K562 (cell line): ENCODE results near the gene CUX1. TPM values are rescaled to one million over a fixed set of nuclear protein-coding genes. Genes with fewer than 3 reads are reported as not detected.

Experiments
- HMBOX1 ChIP-seq: sonication (generic); IDR thresholded peaks from 2 replicates; pipeline ENCODE4 v1.6.1; 2016
- JUNB ChIP-seq: fragments of 450-650 bp; formaldehyde crosslinking; conservative IDR thresholded peaks from 2 replicates; pipeline ENCODE4 v1.4.0; 2020; ENCODE audit warnings: mild to moderate bottlenecking
- KDM1A ChIP-seq, 2 experiments: fragments of 450-650 bp; IDR thresholded peaks; 2 replicates each; pipeline ENCODE4 v1.6.1; 2016; ENCODE audit warnings: mild to moderate bottlenecking in 2 of 2
- NFYB ChIP-seq: IDR thresholded peaks from 2 replicates; pipeline ENCODE4 v1.6.1; 2011; ENCODE audit warnings: mild to moderate bottlenecking, moderate library complexity; ENCODE audit not compliant: insufficient read length; ENCODE audit errors: extremely low read depth
- NR2C1 ChIP-seq, 2 experiments: fragments of 450-650 bp; IDR thresholded peaks; 2 replicates each; pipeline ENCODE4 v1.6.1; 2017; ENCODE audit warnings: mild to moderate bottlenecking in 2 of 2, antibody characterized with exemption in 1 of 2, inconsistent platforms in 1 of 2, missing compliant biosample characterization in 1 of 2, missing genetic modification characterization in 1 of 2
- PHF20 ChIP-seq: fragments of 450-650 bp; IDR thresholded peaks from 2 replicates; pipeline ENCODE4 v1.6.1; 2018; ENCODE audit not compliant: partially characterized antibody
- POLR2B ChIP-seq: fragments of 450-650 bp; IDR thresholded peaks from 2 replicates; pipeline ENCODE4 v1.6.1; 2018; ENCODE audit warnings: low read depth; ENCODE audit not compliant: partially characterized antibody
- RBM39 ChIP-seq: fragments of 200-400 bp; formaldehyde crosslinking; optimal IDR thresholded peaks from 2 replicates; pipeline ENCODE3; 2018; ENCODE audit warnings: low read depth, low read length
- SRSF3 ChIP-seq: fragments of 200-400 bp; formaldehyde crosslinking; IDR thresholded peaks from 2 replicates; pipeline ENCODE4 v1.6.1; 2016; ENCODE audit warnings: mild to moderate bottlenecking, low read length, moderate library complexity; ENCODE audit not compliant: insufficient read depth
- ZNF277 ChIP-seq: fragments of 250-450 bp; sonication (Bioruptor Pico); IDR thresholded peaks from 2 replicates; pipeline ENCODE4 v1.8.0; 2022; ENCODE audit warnings: inconsistent platforms, mild to moderate bottlenecking, moderate library complexity, borderline replicate concordance
- polyA plus RNA-seq, 8 experiments: library from polyadenylated mRNA; depleted of rRNA in 4 of 8; stranded (reverse) in 5 of 8; unstranded in 3 of 8; fragments of >200 nt; fragmentation: Nextera tagmentation in 2 of 8; fragmentation: Illumina TruSeq in 1 of 8; extraction: Ambion mirVana in 2 of 8; extraction: Trizol in 1 of 8; gene quantifications; 2 replicates each; pipeline versions ENCODE4 v1.2.1 to v1.2.3, GENCODE V29; 2011 to 2014; ENCODE audit warnings: inconsistent platforms in 1 of 8, missing spikeins in 1 of 8
- total RNA-seq, 7 experiments: library from RNA; depleted of rRNA in 6 of 7; stranded (reverse); fragments of >200 nt in 6 of 7; fragmentation: Illumina TruSeq in 2 of 7; extraction: Trizol in 2 of 7; gene quantifications; 2 replicates each; pipeline versions ENCODE4 v1.2.1 to v1.2.3, GENCODE V29; 2011 to 2021; ENCODE audit warnings: low replicate concordance in 1 of 7
- TF ChIP-seq, protein P1 (sequence below): fragments of 250-450 bp; sonication (Bioruptor Pico); IDR thresholded peaks from 2 replicates; pipeline ENCODE4 v1.8.0; 2021; ENCODE audit warnings: borderline replicate concordance, mild to moderate bottlenecking, moderate library complexity; ENCODE audit not compliant: poor library complexity, severe bottlenecking
- TF ChIP-seq, protein P2 (sequence below), 2 experiments: fragments of 450-650 bp; conservative IDR thresholded peaks; 2 replicates each; pipeline ENCODE4 v1.6.1; 2017; ENCODE audit warnings: mild to moderate bottlenecking in 2 of 2, moderate library complexity in 2 of 2
- TF ChIP-seq, protein P3 (sequence below): fragments of 450-650 bp; formaldehyde crosslinking; IDR thresholded peaks from 2 replicates; pipeline ENCODE4 v1.4.0; 2020; ENCODE audit warnings: mild to moderate bottlenecking, moderate library complexity
- TF ChIP-seq, protein P4 (sequence below): fragments of 250-450 bp; sonication (Bioruptor Pico); IDR thresholded peaks from 2 replicates; pipeline ENCODE4 v1.8.0; 2021; ENCODE audit warnings: moderate library complexity, mild to moderate bottlenecking, inconsistent platforms

Gene CUX1
- total and polyA plus RNA-seq, 9 of the 15 experiments (the other 6 are each of a cell fraction or from before 2014, with no cell fraction given) = 3.6 to 55.3 (median 25.2) TPM

DNA sequence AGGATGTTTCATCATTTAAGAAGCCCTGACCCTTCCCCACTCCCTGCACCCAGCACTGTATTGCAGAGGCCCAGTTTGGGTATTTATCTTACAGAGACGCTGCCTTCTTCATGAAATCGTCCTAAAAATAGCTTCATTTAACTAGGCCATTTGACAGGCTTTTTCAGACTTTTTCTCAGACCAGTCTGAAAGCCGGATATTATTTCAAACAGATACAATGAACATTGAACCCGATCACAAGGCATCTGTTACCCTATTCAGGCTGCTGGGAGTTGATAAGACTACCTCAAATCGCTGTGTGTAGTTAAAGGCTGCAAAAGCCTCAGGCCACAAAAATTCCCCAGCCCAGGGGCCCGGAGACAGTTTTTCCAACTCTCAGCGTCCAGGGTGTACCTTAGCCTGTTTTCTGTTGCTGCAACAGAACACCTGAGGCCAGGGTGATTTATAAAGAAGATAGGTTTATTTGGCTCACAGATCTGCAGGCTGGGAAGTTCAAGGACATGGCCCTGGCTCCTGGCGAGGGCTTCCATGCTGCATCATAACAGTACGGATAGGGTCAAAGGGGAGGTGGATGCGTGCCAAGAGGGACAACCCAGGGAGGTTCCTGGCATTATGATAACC is 338.5 kb downstream of the CUX1 start (continued):
- TF ChIP-seq HMBOX1 (0 out of 2 replicates have a peak, but pooled peaks have one; percentile 14), NR2C1 (IDR thresholded peaks at IDR 0.05) (peak; percentile 43; the same call in 1 of the 2 replicates), NR2C1 (tag; IDR thresholded peaks at IDR 0.05) (0 out of 2 replicates have a peak, but pooled peaks have one; percentile 20), SRSF3 (no peak), ZNF277 (no peak), NFYB (no peak), RBM39 (no peak), PHF20 (no peak), KDM1A (IDR thresholded peaks at IDR 0.05) (peak; percentile 85 to 86), POLR2B (no peak), JUNB (CRISPR knock-in tag) (no peak)
- TF ChIP-seq, protein P1, sequence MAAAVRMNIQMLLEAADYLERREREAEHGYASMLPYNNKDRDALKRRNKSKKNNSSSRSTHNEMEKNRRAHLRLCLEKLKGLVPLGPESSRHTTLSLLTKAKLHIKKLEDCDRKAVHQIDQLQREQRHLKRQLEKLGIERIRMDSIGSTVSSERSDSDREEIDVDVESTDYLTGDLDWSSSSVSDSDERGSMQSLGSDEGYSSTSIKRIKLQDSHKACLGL (CRISPR knock-in tag) = no peak
- TF ChIP-seq, protein P2, sequence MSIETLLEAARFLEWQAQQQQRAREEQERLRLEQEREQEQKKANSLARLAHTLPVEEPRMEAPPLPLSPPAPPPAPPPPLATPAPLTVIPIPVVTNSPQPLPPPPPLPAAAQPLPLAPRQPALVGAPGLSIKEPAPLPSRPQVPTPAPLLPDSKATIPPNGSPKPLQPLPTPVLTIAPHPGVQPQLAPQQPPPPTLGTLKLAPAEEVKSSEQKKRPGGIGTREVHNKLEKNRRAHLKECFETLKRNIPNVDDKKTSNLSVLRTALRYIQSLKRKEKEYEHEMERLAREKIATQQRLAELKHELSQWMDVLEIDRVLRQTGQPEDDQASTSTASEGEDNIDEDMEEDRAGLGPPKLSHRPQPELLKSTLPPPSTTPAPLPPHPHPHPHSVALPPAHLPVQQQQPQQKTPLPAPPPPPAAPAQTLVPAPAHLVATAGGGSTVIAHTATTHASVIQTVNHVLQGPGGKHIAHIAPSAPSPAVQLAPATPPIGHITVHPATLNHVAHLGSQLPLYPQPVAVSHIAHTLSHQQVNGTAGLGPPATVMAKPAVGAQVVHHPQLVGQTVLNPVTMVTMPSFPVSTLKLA (conservative IDR thresholded peaks at IDR 0.05) = 0 out of 4 replicates have a peak, but pooled peaks of 1 of the 2 experiments have one; percentile 13
- TF ChIP-seq, protein P3, sequence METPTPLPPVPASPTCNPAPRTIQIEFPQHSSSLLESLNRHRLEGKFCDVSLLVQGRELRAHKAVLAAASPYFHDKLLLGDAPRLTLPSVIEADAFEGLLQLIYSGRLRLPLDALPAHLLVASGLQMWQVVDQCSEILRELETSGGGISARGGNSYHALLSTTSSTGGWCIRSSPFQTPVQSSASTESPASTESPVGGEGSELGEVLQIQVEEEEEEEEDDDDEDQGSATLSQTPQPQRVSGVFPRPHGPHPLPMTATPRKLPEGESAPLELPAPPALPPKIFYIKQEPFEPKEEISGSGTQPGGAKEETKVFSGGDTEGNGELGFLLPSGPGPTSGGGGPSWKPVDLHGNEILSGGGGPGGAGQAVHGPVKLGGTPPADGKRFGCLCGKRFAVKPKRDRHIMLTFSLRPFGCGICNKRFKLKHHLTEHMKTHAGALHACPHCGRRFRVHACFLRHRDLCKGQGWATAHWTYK (CRISPR knock-in tag) = no peak
- TF ChIP-seq, protein P4, sequence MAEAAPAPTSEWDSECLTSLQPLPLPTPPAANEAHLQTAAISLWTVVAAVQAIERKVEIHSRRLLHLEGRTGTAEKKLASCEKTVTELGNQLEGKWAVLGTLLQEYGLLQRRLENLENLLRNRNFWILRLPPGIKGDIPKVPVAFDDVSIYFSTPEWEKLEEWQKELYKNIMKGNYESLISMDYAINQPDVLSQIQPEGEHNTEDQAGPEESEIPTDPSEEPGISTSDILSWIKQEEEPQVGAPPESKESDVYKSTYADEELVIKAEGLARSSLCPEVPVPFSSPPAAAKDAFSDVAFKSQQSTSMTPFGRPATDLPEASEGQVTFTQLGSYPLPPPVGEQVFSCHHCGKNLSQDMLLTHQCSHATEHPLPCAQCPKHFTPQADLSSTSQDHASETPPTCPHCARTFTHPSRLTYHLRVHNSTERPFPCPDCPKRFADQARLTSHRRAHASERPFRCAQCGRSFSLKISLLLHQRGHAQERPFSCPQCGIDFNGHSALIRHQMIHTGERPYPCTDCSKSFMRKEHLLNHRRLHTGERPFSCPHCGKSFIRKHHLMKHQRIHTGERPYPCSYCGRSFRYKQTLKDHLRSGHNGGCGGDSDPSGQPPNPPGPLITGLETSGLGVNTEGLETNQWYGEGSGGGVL (CRISPR knock-in tag) = no peak
